K562 (cell line): ENCODE measurements around the gene ATP5F1D.

Source experiments
- ATF7 ChIP-seq: fragments of 450-650 bp; IDR thresholded peaks from 2 replicates; pipeline ENCODE4 v1.7.1; 2014; ENCODE audit warnings: mild to moderate bottlenecking, moderate library complexity
- CEBPB ChIP-seq: fragments of 450-650 bp; IDR thresholded peaks from 2 replicates; pipeline ENCODE4 v1.6.1; 2016; ENCODE audit warnings: missing genetic modification characterization, missing compliant biosample characterization
- CTCF ChIP-seq, 3 experiments: IDR thresholded peaks in 2 of 3; conservative IDR thresholded peaks in 1 of 3; 2 replicates each; pipeline ENCODE4 v1.5.1; 2011 to 2012; ENCODE audit warnings: low read length in 3 of 3, mild to moderate bottlenecking in 3 of 3, control low read depth in 2 of 3, improper control_type of control experiment in 1 of 3, inconsistent platforms in 1 of 3, low read depth in 1 of 3, mixed read lengths in 1 of 3, moderate library complexity in 1 of 3; ENCODE audit not compliant: insufficient read depth in 2 of 3
- NFIC ChIP-seq: fragments of 450-650 bp; IDR thresholded peaks from 2 replicates; pipeline ENCODE4 v1.6.1; 2017; ENCODE audit warnings: mild to moderate bottlenecking, inconsistent platforms
- POLR3A ChIP-seq: IDR thresholded peaks from 2 replicates; pipeline ENCODE4 v1.6.1; 2011; ENCODE audit warnings: borderline replicate concordance, mild to moderate bottlenecking, moderate library complexity; ENCODE audit not compliant: insufficient read length, insufficient read depth; ENCODE audit errors: extremely low read depth
- REST ChIP-seq, 2 experiments: fragments of 450-650 bp; formaldehyde crosslinking in 1 of 2; IDR thresholded peaks; 2 replicates each; pipeline versions ENCODE4 v1.4.0 to v1.6.1; 2014 to 2020; ENCODE audit warnings: mild to moderate bottlenecking in 2 of 2, borderline replicate concordance in 1 of 2, low read depth in 1 of 2
- SP2 ChIP-seq: IDR thresholded peaks from 2 replicates; pipeline ENCODE4 v1.6.1; 2011; ENCODE audit warnings: mild to moderate bottlenecking, low read depth, low read length, moderate library complexity; ENCODE audit not compliant: poor library complexity, severe bottlenecking; ENCODE audit errors: extremely low read depth
- ZNF146 ChIP-seq: IDR thresholded peaks from one replicate; pipeline ENCODE4 v1.6.1; 2018; ENCODE audit warnings: missing compliant biosample characterization; ENCODE audit not compliant: unreplicated experiment
- ZNF780A ChIP-seq: fragments of 250-450 bp; sonication (Bioruptor Pico); IDR thresholded peaks from 2 replicates; pipeline ENCODE4 v1.5.0; 2021; ENCODE audit warnings: mild to moderate bottlenecking
- TF ChIP-seq, protein P1 (sequence below): sonication (generic); formaldehyde crosslinking; IDR thresholded peaks from 2 replicates; pipeline ENCODE4 v1.8.1; 2023; ENCODE audit warnings: missing genetic modification reagents, mild to moderate bottlenecking, borderline replicate concordance

DNA sequence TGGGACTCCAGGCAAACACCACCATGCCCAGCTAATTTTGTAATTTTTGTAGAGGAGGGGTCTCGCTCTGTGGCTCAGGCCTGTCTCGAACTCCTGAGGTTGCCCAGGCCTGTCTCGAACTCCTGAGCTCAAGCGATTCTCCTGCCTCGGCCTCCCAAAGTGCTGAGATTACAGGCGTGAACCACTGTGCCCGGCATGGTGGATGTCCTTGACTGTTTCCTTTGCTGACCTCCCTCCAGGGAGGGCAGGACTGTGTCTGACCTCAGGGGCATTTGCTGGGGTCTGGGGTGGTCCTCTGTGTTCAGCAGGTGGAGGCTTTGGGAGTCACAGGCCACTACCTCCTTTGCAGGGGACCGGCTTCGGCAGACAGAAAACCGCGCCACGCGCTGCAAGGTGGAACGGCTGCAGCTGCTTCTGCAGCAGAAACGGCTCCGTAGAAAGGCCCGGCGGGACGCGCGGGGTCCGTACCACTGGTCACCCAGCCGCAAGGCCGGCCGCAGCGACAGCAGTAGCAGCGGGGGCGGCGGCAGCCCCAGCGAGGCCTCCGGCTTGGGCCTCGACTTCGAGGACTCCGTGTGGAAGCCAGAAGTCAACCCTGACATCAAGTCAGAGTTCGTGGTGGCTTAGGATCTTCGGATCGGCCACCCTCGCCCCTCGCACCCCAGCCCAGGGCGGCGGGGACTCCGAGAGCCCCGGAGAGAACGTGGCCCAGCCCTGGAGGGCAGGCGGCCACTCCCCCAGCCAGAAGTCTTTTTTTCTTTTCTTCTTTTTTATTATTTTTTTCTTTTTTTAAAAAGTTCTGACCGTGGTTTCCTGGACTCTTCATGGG is 15.3 kb downstream of the ATP5F1D start:
- no peak for TF ChIP-seq ATF7
- TF ChIP-seq CTCF (IDR thresholded peaks at IDR 0.05 in 2 of 3, conservative IDR thresholded peaks at IDR 0.05 in 1 of 3; ENCODE audit: insufficient read depth in 2 of 3, low read depth in 1 of 3, low read length in 3 of 3) = no peak
- TF ChIP-seq SP2 = no peak
- TF ChIP-seq POLR3A = no peak
- no peak for TF ChIP-seq REST (IDR thresholded peaks at IDR 0.05; ENCODE audit: borderline replicate concordance)
- no peak for TF ChIP-seq REST (CRISPR knock-in tag; IDR thresholded peaks at IDR 0.05; ENCODE audit: low read depth)
- TF ChIP-seq CEBPB (tag) = no peak
- no peak for TF ChIP-seq ZNF146 (CRISPR knock-in tag)
- TF ChIP-seq NFIC = no peak
- TF ChIP-seq ZNF780A = no peak
- TF ChIP-seq, protein P1, sequence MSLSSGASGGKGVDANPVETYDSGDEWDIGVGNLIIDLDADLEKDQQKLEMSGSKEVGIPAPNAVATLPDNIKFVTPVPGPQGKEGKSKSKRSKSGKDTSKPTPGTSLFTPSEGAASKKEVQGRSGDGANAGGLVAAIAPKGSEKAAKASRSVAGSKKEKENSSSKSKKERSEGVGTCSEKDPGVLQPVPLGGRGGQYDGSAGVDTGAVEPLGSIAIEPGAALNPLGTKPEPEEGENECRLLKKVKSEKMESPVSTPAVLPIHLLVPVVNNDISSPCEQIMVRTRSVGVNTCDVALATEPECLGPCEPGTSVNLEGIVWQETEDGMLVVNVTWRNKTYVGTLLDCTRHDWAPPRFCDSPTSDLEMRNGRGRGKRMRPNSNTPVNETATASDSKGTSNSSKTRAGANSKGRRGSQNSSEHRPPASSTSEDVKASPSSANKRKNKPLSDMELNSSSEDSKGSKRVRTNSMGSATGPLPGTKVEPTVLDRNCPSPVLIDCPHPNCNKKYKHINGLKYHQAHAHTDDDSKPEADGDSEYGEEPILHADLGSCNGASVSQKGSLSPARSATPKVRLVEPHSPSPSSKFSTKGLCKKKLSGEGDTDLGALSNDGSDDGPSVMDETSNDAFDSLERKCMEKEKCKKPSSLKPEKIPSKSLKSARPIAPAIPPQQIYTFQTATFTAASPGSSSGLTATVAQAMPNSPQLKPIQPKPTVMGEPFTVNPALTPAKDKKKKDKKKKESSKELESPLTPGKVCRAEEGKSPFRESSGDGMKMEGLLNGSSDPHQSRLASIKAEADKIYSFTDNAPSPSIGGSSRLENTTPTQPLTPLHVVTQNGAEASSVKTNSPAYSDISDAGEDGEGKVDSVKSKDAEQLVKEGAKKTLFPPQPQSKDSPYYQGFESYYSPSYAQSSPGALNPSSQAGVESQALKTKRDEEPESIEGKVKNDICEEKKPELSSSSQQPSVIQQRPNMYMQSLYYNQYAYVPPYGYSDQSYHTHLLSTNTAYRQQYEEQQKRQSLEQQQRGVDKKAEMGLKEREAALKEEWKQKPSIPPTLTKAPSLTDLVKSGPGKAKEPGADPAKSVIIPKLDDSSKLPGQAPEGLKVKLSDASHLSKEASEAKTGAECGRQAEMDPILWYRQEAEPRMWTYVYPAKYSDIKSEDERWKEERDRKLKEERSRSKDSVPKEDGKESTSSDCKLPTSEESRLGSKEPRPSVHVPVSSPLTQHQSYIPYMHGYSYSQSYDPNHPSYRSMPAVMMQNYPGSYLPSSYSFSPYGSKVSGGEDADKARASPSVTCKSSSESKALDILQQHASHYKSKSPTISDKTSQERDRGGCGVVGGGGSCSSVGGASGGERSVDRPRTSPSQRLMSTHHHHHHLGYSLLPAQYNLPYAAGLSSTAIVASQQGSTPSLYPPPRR = no peak
